GM23338 (cell line): Measurements from ENCODE around the gene SLC66A1. TPM values are rescaled to one million over a fixed set of nuclear protein-coding genes. Genes with fewer than 3 reads are reported as not detected.

Experiments used
- ATAC-seq: fragments of 200-7000 bp; cut with Tn5 transposase; 3 replicates; pipeline ENCODE4 v1.9.1; 2020
- DNase-seq: peaks from one replicate; pipeline ENCODE4 v3.0.0-alpha.2; 2015; ENCODE audit warnings: low spot score
- H2AFZ ChIP-seq: fragments of 200-600 bp; sonication (generic); 2 replicates; pipeline ENCODE4 v1.8.0; 2016; ENCODE audit warnings: antibody characterized with exemption, mild to moderate bottlenecking, moderate library complexity
- H3F3A ChIP-seq: fragments of 200-600 bp; sonication (generic); replicated peaks from 2 replicates; pipeline ENCODE4 v1.8.0; 2017; ENCODE audit warnings: antibody characterized with exemption, mixed run types, low read depth
- H3K27ac ChIP-seq: fragments of 200-600 bp; sonication (generic); 2 replicates; pipeline ENCODE4 v1.6.1; 2016; ENCODE audit warnings: low read depth
- H3K27me3 ChIP-seq: fragments of 200-600 bp; sonication (generic); 2 replicates; pipeline ENCODE4 v1.8.0; 2016; ENCODE audit warnings: mild to moderate bottlenecking, mixed run types, moderate library complexity; ENCODE audit not compliant: insufficient read depth
- H3K36me3 ChIP-seq: fragments of 200-600 bp; sonication (generic); 2 replicates; pipeline ENCODE4 v1.8.0; 2016; ENCODE audit warnings: mild to moderate bottlenecking; ENCODE audit not compliant: insufficient read depth
- H3K4me1 ChIP-seq: fragments of 200-600 bp; sonication (generic); 2 replicates; pipeline ENCODE4 v1.8.0; 2016; ENCODE audit warnings: mild to moderate bottlenecking, moderate library complexity; ENCODE audit not compliant: insufficient read depth
- H3K4me2 ChIP-seq: fragments of 200-600 bp; sonication (generic); 2 replicates; pipeline ENCODE4 v1.7.1; 2017; ENCODE audit warnings: mixed run types
- H3K4me3 ChIP-seq: fragments of 200-600 bp; sonication (generic); 2 replicates; pipeline ENCODE4 v1.6.1; 2016; ENCODE audit warnings: mixed run types
- H3K79me2 ChIP-seq: fragments of 200-600 bp; sonication (generic); replicated peaks from 2 replicates; pipeline ENCODE4 v1.8.0; 2017; ENCODE audit warnings: mild to moderate bottlenecking; ENCODE audit not compliant: insufficient read depth
- H3K9me2 ChIP-seq: fragments of 200-600 bp; sonication (generic); 2 replicates; pipeline ENCODE4 v1.8.0; 2017; ENCODE audit not compliant: insufficient read depth
- H4K20me1 ChIP-seq: fragments of 200-600 bp; sonication (generic); replicated peaks from 2 replicates; pipeline ENCODE4 v1.8.0; 2017; ENCODE audit warnings: mild to moderate bottlenecking; ENCODE audit not compliant: insufficient read depth
- H3K27ac Mint-ChIP-seq: 2 replicates; pipeline ENCODE4 v1.8.0; 2020; ENCODE audit warnings: inconsistent platforms, mild to moderate bottlenecking, moderate library complexity, mixed read lengths
- H3K27me3 Mint-ChIP-seq: 3 replicates; pipeline ENCODE4 v1.8.0; 2022; ENCODE audit warnings: low read depth, mild to moderate bottlenecking, moderate library complexity, mixed read lengths, inconsistent platforms; ENCODE audit not compliant: insufficient read depth, poor library complexity
- H3K36me3 Mint-ChIP-seq: 3 replicates; pipeline ENCODE4 v1.8.0; 2021; ENCODE audit warnings: low read depth, mild to moderate bottlenecking, inconsistent platforms, moderate library complexity, mixed read lengths
- H3K4me1 Mint-ChIP-seq: 3 replicates; pipeline ENCODE4 v1.8.0; 2020; ENCODE audit warnings: mild to moderate bottlenecking, inconsistent platforms, mixed read lengths
- H3K4me3 Mint-ChIP-seq: 3 replicates; pipeline ENCODE4 v1.8.0; 2021; ENCODE audit warnings: moderate library complexity, mild to moderate bottlenecking, inconsistent platforms, mixed read lengths
- H3K9me3 Mint-ChIP-seq: 3 replicates; pipeline ENCODE4 v1.8.0; 2020; ENCODE audit warnings: moderate library complexity, mild to moderate bottlenecking, inconsistent platforms, mixed read lengths
- CREB1 ChIP-seq: fragments of 250-450 bp; sonication (Bioruptor Pico); IDR thresholded peaks from 2 replicates; pipeline ENCODE4 v1.5.0; 2020; ENCODE audit warnings: low read depth, mild to moderate bottlenecking, moderate library complexity
- ETS1 ChIP-seq: IDR thresholded peaks from 2 replicates; pipeline ENCODE4 v1.6.1; 2016; ENCODE audit warnings: antibody characterized with exemption
- EZH2 ChIP-seq: fragments of 200-600 bp; sonication (generic); IDR thresholded peaks from one replicate; pipeline ENCODE4 v1.8.0; 2017; ENCODE audit warnings: antibody characterized with exemption, mild to moderate bottlenecking, low read depth; ENCODE audit not compliant: unreplicated experiment
- JUNB ChIP-seq: IDR thresholded peaks from one replicate; pipeline ENCODE4 v1.6.1; 2016; ENCODE audit warnings: antibody characterized with exemption; ENCODE audit not compliant: unreplicated experiment
- NANOG ChIP-seq: IDR thresholded peaks from 2 replicates; pipeline ENCODE4 v1.6.1; 2016; ENCODE audit warnings: antibody characterized with exemption, borderline replicate concordance
- POLR2AphosphoS5 ChIP-seq: IDR thresholded peaks from 2 replicates; pipeline ENCODE4 v1.6.1; 2016; ENCODE audit warnings: antibody characterized with exemption, low read depth
- REST ChIP-seq: IDR thresholded peaks from one replicate; pipeline ENCODE4 v1.6.1; 2018; ENCODE audit warnings: antibody characterized with exemption; ENCODE audit not compliant: unreplicated experiment
- STAT1 ChIP-seq: IDR thresholded peaks from one replicate; pipeline ENCODE4 v1.6.1; 2016; ENCODE audit warnings: antibody characterized with exemption; ENCODE audit not compliant: unreplicated experiment
- ZNF331 ChIP-seq: fragments of 250-450 bp; sonication (Bioruptor Pico); IDR thresholded peaks from 2 replicates; pipeline ENCODE4 v1.5.0; 2020; ENCODE audit warnings: low read depth, mild to moderate bottlenecking, moderate library complexity
- polyA plus RNA-seq: library from polyadenylated mRNA; unstranded; fragments of >200 nt; fragmentation: Nextera tagmentation; extraction: Ambion mirVana; gene quantifications from 2 replicates; pipeline ENCODE4 v1.2.1, GENCODE V29; 2016
- total RNA-seq: library from RNA; depleted of rRNA; stranded (reverse); fragments of >200 nt; shearing (Covaris generic); gene quantifications from 2 replicates; pipeline ENCODE4 v1.2.3, GENCODE V29; 2014
- TF ChIP-seq, protein P1 (sequence below), 2 experiments: fragments of 200-600 bp in 1 of 2; sonication (generic) in 1 of 2; conservative IDR thresholded peaks; 2 replicates each; pipeline versions ENCODE4 v1.5.1 to v1.6.1; 2016 to 2017; ENCODE audit warnings: antibody characterized with exemption in 2 of 2, low read depth in 2 of 2, mild to moderate bottlenecking in 2 of 2, moderate library complexity in 1 of 2

Gene SLC66A1
- total and polyA plus RNA-seq, 2 experiments from 2014 or later: 6.9 to 19.7 TPM

- H3K9me2 ChIP-seq: no peaks in the 10 kb centered on the region
- no peaks in the 10 kb centered on the region for H3K9me3 Mint-ChIP-seq
- peaks cover 10% of the 10 kb centered on the region for H3K27me3 ChIP-seq
- H3K4me1 ChIP-seq: 0 out of 2 replicates have a peak, but pooled peaks cover 8% of the 10 kb centered on the region
- peak overlapping the region; percentile 59; the same call in 1 of the 2 replicates for H2AFZ ChIP-seq
- H3K27ac Mint-ChIP-seq: no peak overlapping the region
- ATAC-seq (no peak), DNase-seq (no peak)
- H3K27me3 Mint-ChIP-seq: peaks cover 5% of the 10 kb centered on the region
- H3K36me3 Mint-ChIP-seq: peaks cover 10% of the 10 kb centered on the region
- H3K36me3 ChIP-seq: no peaks in the 10 kb centered on the region
- peak overlapping the region; percentile 92 for H3K4me3 ChIP-seq
- peak overlapping the region; percentile 92 for H3K4me2 ChIP-seq
- H3F3A ChIP-seq: no peaks in the 10 kb centered on the region
- no peaks in the 10 kb centered on the region; the same call in 1 of the 2 replicates for H3K79me2 ChIP-seq
- H3K4me1 Mint-ChIP-seq: peaks cover 22% of the 10 kb centered on the region
- H3K4me3 Mint-ChIP-seq: peak overlapping the region; percentile 83
- H3K27ac ChIP-seq: no peak overlapping the region
- H4K20me1 ChIP-seq: 0 out of 2 replicates have a peak, but pooled peaks cover 3% of the 10 kb centered on the region
- TF ChIP-seq JUNB: no peak
- TF ChIP-seq CREB1 (CRISPR knock-in tag): no peak
- no peak for TF ChIP-seq ZNF331
- no peak for TF ChIP-seq REST
- no peak for TF ChIP-seq EZH2
- no peak for TF ChIP-seq ETS1
Observed at GRCh38 chr1:19312782-19313635, 883 bp downstream of the SLC66A1 start.

DNA sequence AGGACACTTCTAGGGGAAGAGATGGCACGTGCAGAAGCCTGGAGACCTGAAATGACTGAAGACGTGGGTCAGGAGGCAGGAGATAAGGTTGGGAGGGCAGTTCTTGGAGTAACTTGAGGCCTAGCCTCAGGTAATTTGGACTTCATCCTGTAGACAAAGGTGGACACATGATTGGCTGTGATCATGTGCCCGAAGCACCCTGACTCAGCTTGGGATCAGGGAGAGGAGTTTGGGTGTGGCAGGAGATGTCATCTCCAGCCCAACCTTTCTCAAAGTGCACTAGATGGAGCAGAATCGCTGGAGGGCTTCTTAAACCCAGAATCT is 1.5 kb downstream of the SLC66A1 start:
- Histone ChIP-seq H3K4me2 (no peak overlapping the region), H3K27ac (no peak overlapping the region), H3K4me3 (no peak overlapping the region), H3K36me3 (no peaks in the 10 kb centered on the region), H2AFZ (no peak overlapping the region), H3K9me2 (no peaks in the 10 kb centered on the region), H3K4me1 (0 out of 2 replicates have a peak, but pooled peaks cover 8% of the 10 kb centered on the region), H3K27me3 (peaks cover 10% of the 10 kb centered on the region), H3F3A (no peaks in the 10 kb centered on the region), H4K20me1 (0 out of 2 replicates have a peak, but pooled peaks cover 3% of the 10 kb centered on the region), H3K79me2 (no peaks in the 10 kb centered on the region; the same call in 1 of the 2 replicates)
- peaks cover 13% of the 10 kb centered on the region for H3K36me3 Mint-ChIP-seq
- DNase-seq (no peak), ATAC-seq (no peak)
- no peaks in the 10 kb centered on the region for H3K9me3 Mint-ChIP-seq
- H3K27me3 Mint-ChIP-seq: peaks cover 5% of the 10 kb centered on the region
- H3K4me3 Mint-ChIP-seq: peak overlapping the region; percentile 83; the same call in 2 of the 3 replicates
- no peak overlapping the region for H3K27ac Mint-ChIP-seq
- H3K4me1 Mint-ChIP-seq: peaks cover 22% of the 10 kb centered on the region
- TF ChIP-seq EZH2 (no peak), ETS1 (no peak), NANOG (no peak), POLR2AphosphoS5 (no peak), ZNF331 (no peak), STAT1 (no peak)
- TF ChIP-seq, protein P1, sequence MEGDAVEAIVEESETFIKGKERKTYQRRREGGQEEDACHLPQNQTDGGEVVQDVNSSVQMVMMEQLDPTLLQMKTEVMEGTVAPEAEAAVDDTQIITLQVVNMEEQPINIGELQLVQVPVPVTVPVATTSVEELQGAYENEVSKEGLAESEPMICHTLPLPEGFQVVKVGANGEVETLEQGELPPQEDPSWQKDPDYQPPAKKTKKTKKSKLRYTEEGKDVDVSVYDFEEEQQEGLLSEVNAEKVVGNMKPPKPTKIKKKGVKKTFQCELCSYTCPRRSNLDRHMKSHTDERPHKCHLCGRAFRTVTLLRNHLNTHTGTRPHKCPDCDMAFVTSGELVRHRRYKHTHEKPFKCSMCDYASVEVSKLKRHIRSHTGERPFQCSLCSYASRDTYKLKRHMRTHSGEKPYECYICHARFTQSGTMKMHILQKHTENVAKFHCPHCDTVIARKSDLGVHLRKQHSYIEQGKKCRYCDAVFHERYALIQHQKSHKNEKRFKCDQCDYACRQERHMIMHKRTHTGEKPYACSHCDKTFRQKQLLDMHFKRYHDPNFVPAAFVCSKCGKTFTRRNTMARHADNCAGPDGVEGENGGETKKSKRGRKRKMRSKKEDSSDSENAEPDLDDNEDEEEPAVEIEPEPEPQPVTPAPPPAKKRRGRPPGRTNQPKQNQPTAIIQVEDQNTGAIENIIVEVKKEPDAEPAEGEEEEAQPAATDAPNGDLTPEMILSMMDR (conservative IDR thresholded peaks at IDR 0.05; ENCODE audit: low read depth in 2 of 2): no peak
